Measurements from ENCODE around the gene UBE3A. TPM values are rescaled to one million over a fixed set of nuclear protein-coding genes. Genes with fewer than 3 reads are reported as not detected.

UBE3A gene
- total and polyA plus RNA-seq, 9 of the 15 experiments (the other 6 are each of a cell fraction or from before 2014, with no cell fraction given), result 29.3 to 103 (median 60.2) TPM

- CTCF ChIA-PET (ENCODE audit: low intra/inter-chr PET ratio), result no interaction called here
- POLR2A ChIA-PET, result no interaction called here
- Histone ChIP-seq H3K36me3 (ENCODE audit: control insufficient read depth, insufficient read depth, low read length) (peaks cover 63% of the 10 kb centered on the region), H3K9me1 (ENCODE audit: control insufficient read depth, insufficient read depth, low read length) (no peaks in the 10 kb centered on the region), H3K9ac (ENCODE audit: insufficient read depth in 1 of 2, low read depth in 2 of 2, low read length in 2 of 2) (no peak overlapping the region), H3K27me3 (ENCODE audit: control insufficient read depth in 2 of 2, insufficient read depth in 2 of 2, low read length in 2 of 2) (no peaks in the 10 kb centered on the region), H3K4me3 (no peak overlapping the region), H2AFZ (ENCODE audit: low read depth, low read length) (no peak overlapping the region), H3K4me1 (replicated peaks in 1 of 2; ENCODE audit: control insufficient read depth in 2 of 2, insufficient read depth in 2 of 2, low read length in 2 of 2) (no peaks in the 10 kb centered on the region), H3K79me2 (ENCODE audit: control insufficient read depth, insufficient read depth, low read length) (peaks cover 7% of the 10 kb centered on the region; the same call in 1 of the 3 replicates), H3K27ac (ENCODE audit: extremely low read depth, low read depth, low read length) (no peak overlapping the region), H4K20me1 (replicated peaks; ENCODE audit: control insufficient read depth, insufficient read depth, low read length) (no peaks in the 10 kb centered on the region), H3K4me2 (ENCODE audit: insufficient read depth, low read length) (no peak overlapping the region), H3K9me3 (replicated peaks; ENCODE audit: control insufficient read depth, insufficient read depth, low read depth, low read length) (no peaks in the 10 kb centered on the region)
- no peak for DNase-seq (ENCODE audit: extremely low read depth in 1 of 4, low spot score in 3 of 4)
- no TSS peak for BruUV-seq (replicated peaks)
- in situ Hi-C loops (cut with MboI), result no loop called here
- 100% methylated on average over 2 of the region's 2 CpGs for WGBS (ENCODE audit: insufficient coverage, low coverage, missing lambda C conversion rate)
- no peak for FAIRE-seq
- no peak for ATAC-seq
- intact Hi-C loops (cut with micrococcal nuclease), result no loop called here
- TF ChIP-seq, protein P1, sequence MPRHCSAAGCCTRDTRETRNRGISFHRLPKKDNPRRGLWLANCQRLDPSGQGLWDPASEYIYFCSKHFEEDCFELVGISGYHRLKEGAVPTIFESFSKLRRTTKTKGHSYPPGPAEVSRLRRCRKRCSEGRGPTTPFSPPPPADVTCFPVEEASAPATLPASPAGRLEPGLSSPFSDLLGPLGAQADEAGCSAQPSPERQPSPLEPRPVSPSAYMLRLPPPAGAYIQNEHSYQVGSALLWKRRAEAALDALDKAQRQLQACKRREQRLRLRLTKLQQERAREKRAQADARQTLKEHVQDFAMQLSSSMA (CRISPR knock-in tag; IDR thresholded peaks at IDR 0.05), result no peak
- no peak for TF ChIP-seq SIN3B (IDR thresholded peaks at IDR 0.05; ENCODE audit: low read depth)
- TF ChIP-seq HBP1 (CRISPR knock-in tag; IDR thresholded peaks at IDR 0.05), result no peak
- TF ChIP-seq MAFG (tag; conservative IDR thresholded peaks at IDR 0.05), result no peak
- no peak for TF ChIP-seq ZNF239 (CRISPR knock-in tag; IDR thresholded peaks at IDR 0.05)
- no peak for TF ChIP-seq POLR2A (conservative IDR thresholded peaks at IDR 0.05)
- TF ChIP-seq TOE1 (IDR thresholded peaks at IDR 0.05; ENCODE audit: borderline replicate concordance), result no peak
- no peak for TF ChIP-seq TOE1 (CRISPR knock-in tag; IDR thresholded peaks at IDR 0.05; ENCODE audit: borderline replicate concordance, low read depth)
- no peak for TF ChIP-seq ARID2 (IDR thresholded peaks at IDR 0.05)
- no peak for TF ChIP-seq ZNF277 (CRISPR knock-in tag; IDR thresholded peaks at IDR 0.05; ENCODE audit: borderline replicate concordance)
- no peak for TF ChIP-seq ZNF134 (CRISPR knock-in tag; conservative IDR thresholded peaks at IDR 0.05)
- TF ChIP-seq, protein P2, sequence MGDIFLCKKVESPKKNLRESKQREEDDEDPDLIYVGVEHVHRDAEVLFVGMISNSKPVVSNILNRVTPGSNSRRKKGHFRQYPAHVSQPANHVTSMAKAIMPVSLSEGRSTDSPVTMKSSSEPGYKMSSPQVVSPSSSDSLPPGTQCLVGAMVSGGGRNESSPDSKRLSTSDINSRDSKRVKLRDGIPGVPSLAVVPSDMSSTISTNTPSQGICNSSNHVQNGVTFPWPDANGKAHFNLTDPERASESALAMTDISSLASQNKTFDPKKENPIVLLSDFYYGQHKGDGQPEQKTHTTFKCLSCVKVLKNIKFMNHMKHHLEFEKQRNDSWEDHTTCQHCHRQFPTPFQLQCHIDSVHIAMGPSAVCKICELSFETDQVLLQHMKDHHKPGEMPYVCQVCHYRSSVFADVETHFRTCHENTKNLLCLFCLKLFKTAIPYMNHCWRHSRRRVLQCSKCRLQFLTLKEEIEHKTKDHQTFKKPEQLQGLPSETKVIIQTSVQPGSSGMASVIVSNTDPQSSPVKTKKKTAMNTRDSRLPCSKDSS (IDR thresholded peaks at IDR 0.05; ENCODE audit: low read depth, partially characterized antibody), result no peak
- TF ChIP-seq SRSF1 (IDR thresholded peaks at IDR 0.05; ENCODE audit: low read depth, low read length), result no peak
Measured at GRCh38 chr15:25339431-25339830, 99.4 kb downstream of the UBE3A start.
